Neural cell (in vitro differentiated cells): Measurements from ENCODE around the gene RALGPS1. TPM values are rescaled to one million over a fixed set of nuclear protein-coding genes. Genes with fewer than 3 reads are reported as not detected.

Experiments
- H2AFZ ChIP-seq: fragments of 200-600, 300-800 bp; sonication (generic), shearing (Covaris generic); 2 replicates; pipeline ENCODE4 v1.6.0; 2014; ENCODE audit warnings: low read depth, mild to moderate bottlenecking, antibody characterized with exemption, low read length, moderate library complexity
- H3F3A ChIP-seq: fragments of 200-600 bp; shearing (Covaris generic); 2 replicates; pipeline ENCODE4 v1.6.1; 2016; ENCODE audit warnings: mild to moderate bottlenecking, moderate library complexity, mixed read lengths, antibody characterized with exemption, low read length; ENCODE audit not compliant: insufficient read depth, poor library complexity, severe bottlenecking
- H3K27ac ChIP-seq: fragments of 200-600, 300-800 bp; sonication (generic), shearing (Covaris generic); 2 replicates; pipeline ENCODE4 v1.5.1; 2014; ENCODE audit warnings: mild to moderate bottlenecking, low read length, moderate library complexity
- H3K27me3 ChIP-seq: fragments of 300-800, 200-600 bp; sonication (generic), shearing (Covaris generic); 2 replicates; pipeline ENCODE4 v1.6.0; 2014; ENCODE audit warnings: mild to moderate bottlenecking, low read depth, low read length, moderate library complexity; ENCODE audit not compliant: insufficient read depth
- H3K36me3 ChIP-seq: fragments of 300-800, 200-600 bp; sonication (generic), shearing (Covaris generic); 2 replicates; pipeline ENCODE4 v1.5.1; 2014; ENCODE audit warnings: mild to moderate bottlenecking, antibody characterized with exemption, low read length, moderate library complexity; ENCODE audit not compliant: insufficient read depth
- H3K4me2 ChIP-seq: fragments of 300-800, 200-600 bp; sonication (generic), shearing (Covaris generic); 2 replicates; pipeline ENCODE4 v1.6.0; 2014; ENCODE audit warnings: mild to moderate bottlenecking, low read length
- H3K4me3 ChIP-seq: fragments of 300-800, 200-600 bp; sonication (generic), shearing (Covaris generic); 2 replicates; pipeline ENCODE4 v1.5.1; 2014; ENCODE audit warnings: mild to moderate bottlenecking, low read length, moderate library complexity
- H3K79me2 ChIP-seq: fragments of 200-600 bp; shearing (Covaris generic); replicated peaks from 2 replicates; pipeline ENCODE4 v1.6.0; 2014; ENCODE audit warnings: mild to moderate bottlenecking, low read length, moderate library complexity; ENCODE audit not compliant: insufficient read depth
- H3K9ac ChIP-seq: fragments of 300-800, 200-600 bp; sonication (generic), shearing (Covaris generic); 2 replicates; pipeline ENCODE4 v1.6.1; 2016; ENCODE audit warnings: mild to moderate bottlenecking, low read length, mixed read lengths
- H3K9me2 ChIP-seq: fragments of 200-600 bp; shearing (Covaris generic); 2 replicates; pipeline ENCODE4 v1.6.1; 2016; ENCODE audit warnings: mild to moderate bottlenecking, low read length, mixed read lengths; ENCODE audit not compliant: insufficient read depth
- H3K9me3 ChIP-seq: fragments of 200-600, 300-800 bp; sonication (generic), shearing (Covaris generic); 2 replicates; pipeline ENCODE4 v1.6.1; 2016; ENCODE audit warnings: mild to moderate bottlenecking, mixed run types, low read length, moderate library complexity, mixed read lengths
- H4K20me1 ChIP-seq: fragments of 200-600 bp; shearing (Covaris generic); 2 replicates; pipeline ENCODE4 v1.6.1; 2016; ENCODE audit warnings: mild to moderate bottlenecking, mixed run types; ENCODE audit not compliant: insufficient read depth
- EP300 ChIP-seq: fragments of 450-650 bp; conservative IDR thresholded peaks from 2 replicates; pipeline ENCODE4 v1.6.1; 2014; ENCODE audit warnings: antibody characterized with exemption, mild to moderate bottlenecking, moderate library complexity; ENCODE audit not compliant: poor library complexity, severe bottlenecking
- EZH2 ChIP-seq: fragments of 200-600, 300-800 bp; shearing (Covaris generic), sonication (generic); IDR thresholded peaks from 2 replicates; pipeline ENCODE4 v1.6.1; 2014; ENCODE audit warnings: antibody characterized with exemption, low read length, borderline replicate concordance, mild to moderate bottlenecking; ENCODE audit not compliant: insufficient read depth, poor library complexity, severe bottlenecking
- MXI1 ChIP-seq: fragments of 450-650 bp; conservative IDR thresholded peaks from 2 replicates; pipeline ENCODE4 v1.6.1; 2014; ENCODE audit warnings: antibody characterized with exemption, mild to moderate bottlenecking; ENCODE audit not compliant: poor library complexity, severe bottlenecking
- POLR2AphosphoS5 ChIP-seq: IDR thresholded peaks from 2 replicates; pipeline ENCODE4 v1.6.1; 2012
- RAD21 ChIP-seq: fragments of 450-650 bp; conservative IDR thresholded peaks from 2 replicates; pipeline ENCODE4 v1.6.1; 2014; ENCODE audit warnings: antibody characterized with exemption, mild to moderate bottlenecking, moderate library complexity
- SMC3 ChIP-seq: fragments of 450-650 bp; conservative IDR thresholded peaks from 2 replicates; pipeline ENCODE4 v1.6.1; 2014; ENCODE audit warnings: antibody characterized with exemption, mild to moderate bottlenecking, moderate library complexity; ENCODE audit not compliant: poor library complexity
- TAF1 ChIP-seq: IDR thresholded peaks from 2 replicates; pipeline ENCODE4 v1.6.1; 2012; ENCODE audit warnings: low read depth
- polyA plus RNA-seq: library from polyadenylated mRNA; depleted of rRNA; stranded (reverse); fragments of >200 nt; gene quantifications from 2 replicates; pipeline ENCODE4 v1.2.3, GENCODE V29; 2014
- TF ChIP-seq, protein P1 (sequence below): IDR thresholded peaks from 2 replicates; pipeline ENCODE4 v1.6.1; 2012; ENCODE audit warnings: borderline replicate concordance
- TF ChIP-seq, protein P2 (sequence below): fragments of 450-650 bp; IDR thresholded peaks from 2 replicates; pipeline ENCODE4 v1.5.1; 2014; ENCODE audit warnings: antibody characterized with exemption, mild to moderate bottlenecking, moderate library complexity; ENCODE audit not compliant: poor library complexity, severe bottlenecking

Gene RALGPS1
- polyA plus RNA-seq, 1 donor from 2014 or later, result 37.1 TPM

DNA sequence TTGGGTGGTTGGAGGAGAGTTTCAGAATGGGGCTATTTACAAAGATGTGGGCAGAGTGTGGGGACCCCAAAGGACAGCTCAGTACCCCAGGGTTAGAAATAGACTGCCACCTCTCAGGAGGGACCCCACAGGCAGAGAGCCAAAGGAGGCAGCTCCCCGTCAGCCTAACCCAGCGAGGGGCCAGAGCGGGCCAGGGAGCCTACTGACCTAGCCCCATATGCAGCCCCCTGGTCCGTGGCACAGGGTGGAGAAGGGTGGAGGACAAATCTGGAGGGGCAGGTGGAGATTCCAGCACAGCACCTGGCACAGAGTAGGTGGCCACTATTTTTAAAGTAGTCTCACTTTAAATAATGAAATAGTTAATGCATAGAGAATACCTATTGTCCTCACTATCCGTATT is 275.0 kb downstream of the RALGPS1 start:
- TF ChIP-seq POLR2AphosphoS5, result no peak
- Histone ChIP-seq H3K9ac (no peak overlapping the region), H3K79me2 (no peaks in the 10 kb centered on the region), H3K27ac (no peak overlapping the region), H3K4me2 (no peak overlapping the region), H3F3A (no peaks in the 10 kb centered on the region), H3K27me3 (no peaks in the 10 kb centered on the region), H4K20me1 (no peaks in the 10 kb centered on the region), H3K4me3 (no peak overlapping the region), H2AFZ (no peak overlapping the region), H3K9me3 (no peaks in the 10 kb centered on the region), H3K9me2 (no peaks in the 10 kb centered on the region), H3K36me3 (no peaks in the 10 kb centered on the region)

DNA sequence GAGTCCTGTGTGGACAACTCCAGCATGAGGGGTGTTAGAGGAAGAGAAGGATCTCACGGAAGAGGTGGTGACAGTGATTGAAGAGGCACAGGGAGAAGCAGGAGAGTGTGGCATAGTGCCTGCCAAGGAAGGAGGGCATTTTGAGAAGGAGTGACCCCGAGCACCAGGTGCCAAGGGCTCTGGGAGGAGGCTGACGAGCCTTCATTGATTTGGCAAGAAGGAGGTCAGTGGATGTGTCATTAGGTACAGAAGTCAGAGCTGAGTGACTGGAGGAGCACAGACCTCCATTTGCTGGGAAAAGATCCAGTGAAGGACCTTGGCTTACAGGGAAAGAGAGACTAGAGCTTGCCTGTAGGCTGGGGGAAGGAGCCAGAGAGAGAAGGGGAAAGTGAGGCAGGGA is 278.2 kb downstream of the RALGPS1 start:
- Histone ChIP-seq H4K20me1 (no peaks in the 10 kb centered on the region), H3K9me2 (no peaks in the 10 kb centered on the region), H3K27me3 (no peaks in the 10 kb centered on the region), H3K79me2 (no peaks in the 10 kb centered on the region), H3K9me3 (no peaks in the 10 kb centered on the region), H3F3A (no peaks in the 10 kb centered on the region), H3K4me2 (no peak overlapping the region), H3K4me3 (no peak overlapping the region), H2AFZ (no peak overlapping the region), H3K36me3 (no peaks in the 10 kb centered on the region), H3K27ac (no peak overlapping the region), H3K9ac (no peak overlapping the region)
- no peak for TF ChIP-seq TAF1
- TF ChIP-seq, protein P1, sequence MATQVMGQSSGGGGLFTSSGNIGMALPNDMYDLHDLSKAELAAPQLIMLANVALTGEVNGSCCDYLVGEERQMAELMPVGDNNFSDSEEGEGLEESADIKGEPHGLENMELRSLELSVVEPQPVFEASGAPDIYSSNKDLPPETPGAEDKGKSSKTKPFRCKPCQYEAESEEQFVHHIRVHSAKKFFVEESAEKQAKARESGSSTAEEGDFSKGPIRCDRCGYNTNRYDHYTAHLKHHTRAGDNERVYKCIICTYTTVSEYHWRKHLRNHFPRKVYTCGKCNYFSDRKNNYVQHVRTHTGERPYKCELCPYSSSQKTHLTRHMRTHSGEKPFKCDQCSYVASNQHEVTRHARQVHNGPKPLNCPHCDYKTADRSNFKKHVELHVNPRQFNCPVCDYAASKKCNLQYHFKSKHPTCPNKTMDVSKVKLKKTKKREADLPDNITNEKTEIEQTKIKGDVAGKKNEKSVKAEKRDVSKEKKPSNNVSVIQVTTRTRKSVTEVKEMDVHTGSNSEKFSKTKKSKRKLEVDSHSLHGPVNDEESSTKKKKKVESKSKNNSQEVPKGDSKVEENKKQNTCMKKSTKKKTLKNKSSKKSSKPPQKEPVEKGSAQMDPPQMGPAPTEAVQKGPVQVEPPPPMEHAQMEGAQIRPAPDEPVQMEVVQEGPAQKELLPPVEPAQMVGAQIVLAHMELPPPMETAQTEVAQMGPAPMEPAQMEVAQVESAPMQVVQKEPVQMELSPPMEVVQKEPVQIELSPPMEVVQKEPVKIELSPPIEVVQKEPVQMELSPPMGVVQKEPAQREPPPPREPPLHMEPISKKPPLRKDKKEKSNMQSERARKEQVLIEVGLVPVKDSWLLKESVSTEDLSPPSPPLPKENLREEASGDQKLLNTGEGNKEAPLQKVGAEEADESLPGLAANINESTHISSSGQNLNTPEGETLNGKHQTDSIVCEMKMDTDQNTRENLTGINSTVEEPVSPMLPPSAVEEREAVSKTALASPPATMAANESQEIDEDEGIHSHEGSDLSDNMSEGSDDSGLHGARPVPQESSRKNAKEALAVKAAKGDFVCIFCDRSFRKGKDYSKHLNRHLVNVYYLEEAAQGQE, result no peak
- TF ChIP-seq EZH2, result no peak
- no peak for TF ChIP-seq MXI1
- TF ChIP-seq SMC3, result no peak
- TF ChIP-seq, protein P2, sequence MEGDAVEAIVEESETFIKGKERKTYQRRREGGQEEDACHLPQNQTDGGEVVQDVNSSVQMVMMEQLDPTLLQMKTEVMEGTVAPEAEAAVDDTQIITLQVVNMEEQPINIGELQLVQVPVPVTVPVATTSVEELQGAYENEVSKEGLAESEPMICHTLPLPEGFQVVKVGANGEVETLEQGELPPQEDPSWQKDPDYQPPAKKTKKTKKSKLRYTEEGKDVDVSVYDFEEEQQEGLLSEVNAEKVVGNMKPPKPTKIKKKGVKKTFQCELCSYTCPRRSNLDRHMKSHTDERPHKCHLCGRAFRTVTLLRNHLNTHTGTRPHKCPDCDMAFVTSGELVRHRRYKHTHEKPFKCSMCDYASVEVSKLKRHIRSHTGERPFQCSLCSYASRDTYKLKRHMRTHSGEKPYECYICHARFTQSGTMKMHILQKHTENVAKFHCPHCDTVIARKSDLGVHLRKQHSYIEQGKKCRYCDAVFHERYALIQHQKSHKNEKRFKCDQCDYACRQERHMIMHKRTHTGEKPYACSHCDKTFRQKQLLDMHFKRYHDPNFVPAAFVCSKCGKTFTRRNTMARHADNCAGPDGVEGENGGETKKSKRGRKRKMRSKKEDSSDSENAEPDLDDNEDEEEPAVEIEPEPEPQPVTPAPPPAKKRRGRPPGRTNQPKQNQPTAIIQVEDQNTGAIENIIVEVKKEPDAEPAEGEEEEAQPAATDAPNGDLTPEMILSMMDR, result no peak
- no peak for TF ChIP-seq POLR2AphosphoS5
- TF ChIP-seq EP300, result no peak
- TF ChIP-seq RAD21, result no peak

DNA sequence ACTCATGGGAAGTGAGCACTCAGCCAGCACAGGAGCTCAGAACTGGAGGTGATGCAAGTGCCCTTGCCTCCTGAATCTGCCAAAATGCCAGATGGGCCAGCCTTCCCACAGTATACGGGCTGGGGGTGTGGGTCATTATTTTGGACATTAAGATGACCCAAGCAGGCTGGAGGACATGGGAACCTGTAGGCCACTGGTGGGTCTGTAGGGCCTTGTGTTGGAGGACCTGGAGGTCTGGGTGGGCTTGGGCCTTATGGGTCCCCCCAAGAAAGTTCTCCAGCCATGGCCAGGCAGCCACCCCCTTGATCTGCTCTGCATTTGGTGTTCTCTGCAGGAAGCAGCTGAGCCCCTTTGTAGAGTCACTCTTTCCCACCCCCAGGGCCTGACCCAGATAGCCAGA is 278.9 kb downstream of the RALGPS1 start:
- no peaks in the 10 kb centered on the region for H4K20me1 ChIP-seq
- H3K27ac ChIP-seq, result no peak overlapping the region
- no peak overlapping the region for H3K9ac ChIP-seq

More for the DNA sequence above, 278.9 kb downstream of the RALGPS1 start:
- no peak overlapping the region for H3K4me2 ChIP-seq
- H3K27me3 ChIP-seq, result no peaks in the 10 kb centered on the region
- TF ChIP-seq EP300 (no peak), TAF1 (no peak), RAD21 (no peak), MXI1 (no peak), POLR2AphosphoS5 (no peak), EZH2 (no peak), SMC3 (no peak)
- TF ChIP-seq, protein P1, result no peak
- TF ChIP-seq, protein P2, result no peak
- no peaks in the 10 kb centered on the region for H3F3A ChIP-seq
- no peaks in the 10 kb centered on the region for H3K36me3 ChIP-seq
- no peak overlapping the region for H2AFZ ChIP-seq
- no peak overlapping the region for H3K4me3 ChIP-seq
- H3K9me2 ChIP-seq, result no peaks in the 10 kb centered on the region
- no peaks in the 10 kb centered on the region for H3K9me3 ChIP-seq
- H3K79me2 ChIP-seq, result no peaks in the 10 kb centered on the region
